Stimulated activated naive CD8-positive, alpha-beta T cell treated with anti-CD3 and anti-CD28 coated beads, Interleukin-15, Interleukin-2, amounts not matched to agents 100 U/mL and 50 U/mL, for 24 hours (primary cell): ENCODE results near the gene KIF26B.
A peak's percentile ranks its signal among the peaks of the same experiment; 100 is the strongest.

Source experiments
- ATAC-seq: fragments of 150-1000 bp; cut with Tn5 transposase; one replicate; pipeline ENCODE4 v1.10.0; 2021
- DNase-seq: peaks from one replicate; pipeline ENCODE4 v3.0.0; 2021

The KIF26B gene

GRCh38 chr1:245133995-245134715 is 20.6 kb upstream of the KIF26B start:
- DNase-seq (no peak), ATAC-seq (no peak)

GRCh38 chr1:245142171-245142798 is 12.5 kb upstream of the KIF26B start:
- DNase-seq (no peak), ATAC-seq (no peak)

DNA sequence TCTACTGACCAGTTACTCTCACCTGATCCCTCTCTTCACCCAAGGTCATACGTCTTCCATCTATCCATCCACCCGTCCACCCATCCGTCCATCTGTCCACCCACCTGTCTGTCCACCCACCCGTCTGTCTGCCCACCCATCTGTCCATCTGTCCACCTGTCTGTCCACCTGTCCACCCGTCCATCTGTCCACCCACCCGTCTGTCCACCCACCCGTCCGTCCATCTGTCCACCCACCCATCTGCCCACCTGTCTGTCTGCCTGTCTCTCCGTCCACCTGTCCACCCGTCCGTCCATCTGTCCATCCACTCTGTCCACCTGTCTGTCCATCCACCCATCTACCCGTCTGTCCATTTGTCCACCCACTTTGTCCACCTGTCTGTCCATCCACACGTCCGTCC is 11.8 kb upstream of the KIF26B start:
- ATAC-seq: no peak
- no peak for DNase-seq

GRCh38 chr1:245143849-245144248 is 10.9 kb upstream of the KIF26B start:
- ATAC-seq (no peak), DNase-seq (no peak)

GRCh38 chr1:245148069-245148468 is 6.7 kb upstream of the KIF26B start:
- no peak for ATAC-seq
- DNase-seq: no peak

- ATAC-seq (no peak), DNase-seq (no peak)
Measured at GRCh38 chr1:245148861-245149260, 5.9 kb upstream of the KIF26B start.

DNA sequence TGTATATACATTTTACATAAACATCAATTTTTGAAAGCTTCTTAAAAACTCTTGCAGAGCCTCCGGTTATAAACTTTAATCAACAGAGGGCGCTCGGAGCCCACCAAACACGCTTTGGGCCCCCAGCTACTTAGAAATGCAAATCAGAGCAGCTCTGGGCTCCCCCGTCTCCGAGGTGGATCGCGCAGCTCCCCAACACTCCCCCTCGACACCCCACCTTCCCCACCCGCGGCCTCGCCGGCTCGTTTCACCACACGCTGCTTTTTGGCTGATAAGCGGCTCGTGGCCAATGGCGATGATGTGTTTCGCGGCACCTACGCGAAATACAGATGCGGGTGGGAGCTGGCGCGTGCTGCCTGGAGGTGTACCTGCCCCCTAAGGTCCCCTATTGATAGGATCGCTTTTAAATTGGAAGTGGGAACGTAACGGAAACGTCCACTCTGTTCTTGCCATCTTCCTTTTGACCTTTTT is 1.7 kb upstream of the KIF26B start:
- ATAC-seq (peak; percentile 47), DNase-seq (peak; percentile 70)

DNA sequence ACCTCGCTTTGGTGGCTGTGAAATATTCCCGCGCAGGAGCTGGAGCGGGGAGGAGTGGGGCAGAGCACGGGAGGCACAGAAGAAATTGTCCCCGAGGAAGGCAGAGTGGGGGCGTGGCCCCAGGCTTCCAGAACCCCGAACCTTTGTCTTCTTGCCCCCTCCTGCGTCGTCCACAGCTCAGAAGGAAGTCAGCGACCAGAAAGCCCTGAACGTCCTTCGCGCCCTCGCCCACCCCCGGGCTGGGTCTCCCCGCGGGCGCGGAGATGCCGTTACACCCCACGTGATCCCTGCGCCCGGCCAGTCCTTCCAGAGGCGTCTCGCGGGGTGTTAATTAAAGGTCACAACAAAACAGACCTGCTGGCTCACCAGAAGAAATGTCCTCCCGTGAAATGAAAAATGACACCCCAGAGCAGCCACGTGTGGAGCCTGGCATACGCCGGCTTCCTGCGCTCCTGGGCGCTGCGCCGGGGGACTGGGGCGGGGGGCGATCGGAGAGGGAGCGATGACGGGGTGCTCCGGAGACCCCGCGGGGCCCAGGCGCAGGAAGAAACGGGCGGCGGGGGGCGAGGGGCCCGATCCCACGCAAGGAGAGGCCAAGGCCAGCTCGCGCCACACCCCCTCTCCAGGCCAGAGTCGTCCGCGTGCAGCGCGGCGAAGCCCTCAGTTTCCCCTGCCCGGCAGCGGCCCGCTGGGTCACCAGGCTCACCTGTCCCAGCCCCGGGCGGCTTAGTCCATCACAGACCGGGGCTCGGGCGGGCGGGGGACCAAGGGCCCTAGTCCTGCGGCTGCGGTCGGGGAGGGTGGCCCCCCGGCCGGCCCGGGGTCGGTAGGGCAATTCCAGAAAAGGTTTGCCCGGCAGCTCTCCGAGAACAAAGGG is 995 bp upstream of the KIF26B start:
- peak; percentile 18 for DNase-seq
- ATAC-seq: no peak

DNA sequence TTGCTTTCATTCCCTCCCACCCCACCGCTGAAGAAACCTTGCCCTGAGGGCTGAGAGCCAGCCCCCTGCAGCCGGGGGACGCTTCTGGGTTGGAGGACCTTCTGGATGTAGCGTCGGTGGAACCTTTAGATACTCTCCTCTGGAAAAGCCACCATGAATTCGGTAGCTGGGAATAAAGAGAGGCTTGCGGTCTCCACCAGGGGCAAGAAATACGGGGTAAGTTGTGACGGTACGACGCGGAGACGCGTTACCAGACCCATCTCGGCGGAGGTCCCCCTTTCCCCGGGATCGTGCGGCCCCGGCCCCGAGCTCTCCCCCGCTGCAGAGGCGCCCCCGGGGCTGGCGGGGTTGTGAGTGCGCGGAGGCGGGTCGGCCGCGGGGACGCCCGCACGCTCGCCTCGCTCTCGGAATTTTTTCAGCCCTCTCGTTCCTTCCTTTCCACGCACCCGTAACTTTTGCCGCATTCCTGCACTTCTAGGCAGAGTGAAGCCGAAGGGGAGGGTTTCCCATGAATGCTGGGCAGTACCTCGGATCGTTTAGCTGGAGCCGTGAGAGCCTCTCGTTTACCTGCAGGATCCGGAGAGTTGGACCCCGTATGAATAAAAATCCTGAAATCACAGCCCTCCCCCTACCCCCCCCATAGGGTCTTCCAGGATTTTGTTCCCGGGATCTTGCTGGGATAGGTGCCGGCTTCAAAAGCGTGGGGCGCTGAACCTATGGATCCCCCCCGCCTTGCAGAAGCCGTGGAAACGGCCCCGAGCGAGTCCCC is 671 bp downstream of the KIF26B start:
- DNase-seq (peak; percentile 9), ATAC-seq (no peak)

DNA sequence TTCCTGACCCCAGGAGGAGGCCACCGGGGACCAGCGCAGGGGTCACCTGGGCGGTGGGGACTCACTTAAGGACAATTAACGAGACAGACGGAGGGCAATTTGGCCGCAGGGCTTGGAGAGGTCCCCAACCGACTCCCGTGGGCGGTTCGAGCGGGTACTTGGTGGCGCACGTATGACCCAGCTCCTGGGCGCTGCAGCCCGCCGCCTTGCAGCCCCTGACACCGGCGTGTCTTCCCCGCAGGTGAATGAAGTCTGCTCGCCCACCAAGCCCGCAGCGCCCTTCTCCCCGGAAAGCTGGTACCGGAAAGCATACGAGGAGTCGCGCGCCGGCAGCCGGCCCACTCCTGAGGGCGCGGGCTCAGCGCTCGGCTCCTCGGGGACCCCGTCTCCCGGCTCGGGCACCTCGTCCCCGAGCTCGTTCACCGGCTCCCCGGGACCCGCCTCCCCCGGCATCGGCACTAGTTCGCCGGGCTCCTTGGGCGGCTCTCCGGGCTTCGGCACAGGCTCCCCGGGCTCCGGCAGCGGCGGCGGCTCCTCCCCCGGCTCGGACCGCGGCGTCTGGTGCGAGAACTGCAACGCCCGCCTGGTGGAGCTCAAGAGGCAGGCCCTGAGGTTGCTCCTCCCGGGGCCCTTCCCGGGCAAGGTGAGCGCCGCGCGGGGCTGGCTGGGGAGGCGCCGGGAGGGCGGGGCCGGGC is 1.4 kb downstream of the KIF26B start:
- DNase-seq (peak; percentile 87), ATAC-seq (peak; percentile 90)

DNA sequence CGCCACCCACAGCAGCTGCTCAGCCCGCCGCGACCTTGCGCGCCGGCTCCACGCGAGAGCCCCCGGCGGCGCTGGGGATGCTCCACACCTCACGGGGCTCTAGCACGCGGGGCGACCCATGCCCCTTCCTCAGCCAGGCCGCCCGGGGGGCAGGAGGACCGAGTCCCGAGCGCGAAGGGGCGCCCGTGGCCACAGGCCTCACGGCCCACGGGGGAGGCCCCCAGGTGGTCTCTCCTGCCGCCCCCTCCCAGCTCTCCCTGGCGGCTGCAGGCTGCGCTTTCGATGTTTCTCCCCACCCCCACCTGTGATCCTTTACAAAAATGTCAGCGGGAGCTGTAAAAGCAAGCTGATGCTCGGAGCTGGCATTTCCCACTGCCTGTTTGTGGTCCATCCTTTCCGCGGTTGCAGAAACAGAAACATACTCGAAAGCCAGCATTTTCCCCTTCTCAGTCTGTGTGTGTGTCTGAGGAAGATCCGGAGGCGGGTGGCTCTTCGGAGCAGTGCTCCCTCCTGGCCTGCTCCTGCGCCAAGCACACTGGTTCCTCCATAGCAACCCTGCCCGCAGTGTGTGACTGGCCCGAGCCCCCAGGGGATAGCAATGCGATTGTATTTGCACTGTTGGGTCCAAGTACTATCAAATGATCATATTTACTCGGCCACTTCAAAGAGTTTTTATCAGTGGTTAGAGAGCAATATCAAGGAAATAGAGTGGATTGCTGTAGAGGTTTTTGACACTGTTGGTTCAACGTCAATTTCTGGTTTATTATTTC is 2.1 kb downstream of the KIF26B start:
- peak; percentile 30 for ATAC-seq
- peak; percentile 27 for DNase-seq

DNA sequence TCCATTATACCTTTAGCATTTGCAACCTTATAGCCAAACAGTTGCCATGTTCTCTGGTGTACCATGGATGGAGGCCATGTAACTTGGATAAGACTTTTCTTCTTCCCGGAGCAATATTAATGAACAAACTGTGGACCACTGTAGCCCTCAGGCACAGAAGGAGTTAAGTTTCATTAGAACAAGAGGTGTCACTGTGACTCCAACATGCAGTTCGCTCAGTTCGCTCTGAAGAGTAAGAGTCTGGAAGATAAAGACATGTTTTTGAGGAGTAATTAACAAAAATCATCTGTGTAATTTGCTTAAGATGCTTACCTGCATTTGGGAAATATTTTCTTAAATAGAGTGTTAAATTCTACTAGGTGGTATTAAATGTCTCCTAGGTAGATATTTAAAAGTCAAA is 4.1 kb downstream of the KIF26B start:
- no peak for DNase-seq
- ATAC-seq: no peak

DNA sequence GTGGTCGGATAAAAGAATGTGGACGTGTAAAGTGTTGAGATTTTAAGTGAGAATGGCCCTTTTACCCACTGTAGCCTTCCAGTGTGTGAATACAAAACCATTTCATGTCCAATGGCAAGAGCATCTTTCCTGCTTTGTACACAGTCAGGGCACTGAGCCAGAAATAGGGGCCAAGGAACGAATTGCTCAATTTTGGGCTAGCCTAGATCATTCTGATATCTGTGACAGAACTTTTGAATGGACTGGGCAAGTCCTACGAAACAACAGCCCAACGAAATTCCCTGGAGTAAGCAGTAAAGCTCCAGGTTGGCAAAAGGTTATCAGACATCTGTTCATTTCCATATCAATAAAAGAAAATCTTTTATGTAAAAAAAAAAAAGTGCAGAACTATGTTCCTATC is 5.5 kb downstream of the KIF26B start:
- no peak for DNase-seq

DNA sequence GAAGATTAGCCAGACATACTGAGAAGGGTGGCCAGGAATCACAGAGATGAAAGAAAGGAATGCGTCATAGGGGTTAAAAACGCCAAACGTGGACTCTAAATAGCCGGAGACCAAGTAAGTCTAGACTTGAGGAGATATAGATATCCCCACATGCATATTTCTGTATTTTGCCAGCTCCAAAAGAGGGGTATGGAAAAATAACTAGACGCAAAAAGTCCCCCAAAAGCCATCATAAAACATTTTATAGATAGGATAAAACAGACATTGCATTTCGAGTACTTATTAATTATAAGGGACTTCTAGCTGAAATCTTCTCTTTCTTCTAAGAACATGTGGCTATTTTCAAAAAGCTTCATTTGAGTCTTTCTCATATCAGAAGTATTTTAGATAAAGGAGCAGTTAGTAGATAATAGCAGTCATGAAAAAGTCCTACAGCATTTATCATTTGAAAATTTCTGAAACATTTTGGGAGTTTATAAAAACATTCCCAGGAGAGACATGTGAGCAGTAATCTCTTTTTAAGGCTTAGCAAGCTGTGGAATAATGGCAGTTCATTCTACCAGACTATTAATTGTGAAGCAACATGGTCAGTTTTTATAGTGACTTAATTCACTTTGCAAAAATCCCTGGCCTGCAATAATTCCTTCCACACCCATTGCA is 6.1 kb downstream of the KIF26B start:
- DNase-seq (no peak), ATAC-seq (no peak)

More for the DNA sequence above, 5.5 kb downstream of the KIF26B start:
- ATAC-seq: no peak

GRCh38 chr1:245161866-245162265 is 7.1 kb downstream of the KIF26B start:
- DNase-seq: no peak
- ATAC-seq: no peak

GRCh38 chr1:245166471-245166885 is 11.7 kb downstream of the KIF26B start:
- ATAC-seq (no peak), DNase-seq (no peak)

DNA sequence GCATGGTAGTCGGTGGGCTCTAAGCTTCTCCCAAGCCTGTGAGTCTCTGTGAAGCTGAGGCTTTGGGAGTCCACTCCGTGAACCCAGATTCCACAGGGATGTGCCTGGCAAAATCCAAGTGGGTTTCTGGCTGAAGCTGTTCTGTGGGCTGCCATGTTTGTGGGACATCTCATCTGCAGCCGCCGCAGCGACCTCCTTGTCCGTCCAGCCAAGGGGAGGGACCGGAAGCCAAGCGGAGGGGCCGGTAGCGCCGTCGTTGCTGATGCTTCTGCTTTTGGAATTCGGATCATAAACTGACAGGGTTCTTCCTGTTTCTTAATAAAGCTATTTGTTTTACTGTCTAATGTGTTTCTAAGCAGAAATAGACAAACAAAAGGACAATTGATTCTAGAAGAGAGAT is 13.3 kb downstream of the KIF26B start:
- ATAC-seq (no peak), DNase-seq (no peak)

DNA sequence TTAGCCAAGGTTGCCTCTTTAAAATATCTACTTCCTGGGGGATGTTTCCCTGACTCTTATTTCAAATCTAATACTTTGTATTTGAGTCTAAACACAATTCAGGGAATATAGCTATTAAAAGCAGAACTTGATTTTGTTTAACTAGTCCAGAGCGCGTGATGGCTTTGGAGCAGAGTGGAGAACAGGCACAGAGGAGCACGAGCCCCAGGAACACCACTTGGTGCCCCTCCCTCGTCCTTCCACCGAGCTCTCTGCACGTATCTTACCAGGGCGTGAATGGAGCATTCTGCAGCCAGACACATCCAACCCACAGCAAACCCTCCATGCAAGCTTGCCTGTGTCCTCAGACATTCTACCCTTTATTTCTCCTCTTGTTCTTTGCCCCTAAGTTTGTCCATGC is 14.1 kb downstream of the KIF26B start:
- no peak for ATAC-seq
- no peak for DNase-seq

DNA sequence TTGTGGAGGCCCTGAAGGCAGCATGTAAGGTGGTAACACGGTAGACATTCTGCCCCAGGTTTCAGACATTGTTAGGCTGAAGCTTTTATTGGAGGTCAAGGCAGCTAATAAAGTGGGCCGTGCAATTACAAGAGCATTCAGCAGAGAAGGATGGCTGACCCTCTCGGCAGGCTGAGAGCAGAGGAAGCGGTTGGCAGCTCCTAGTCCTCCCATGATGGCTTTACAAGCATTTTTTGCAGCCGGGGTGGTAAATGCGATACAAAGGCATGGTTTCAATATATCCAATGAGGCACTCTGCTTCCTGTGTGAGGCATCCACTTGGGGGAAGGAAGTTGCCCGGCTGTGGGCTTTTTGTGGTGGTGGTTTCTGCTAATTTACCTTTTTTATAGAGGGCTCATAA is 14.6 kb downstream of the KIF26B start:
- no peak for DNase-seq
- no peak for ATAC-seq

DNA sequence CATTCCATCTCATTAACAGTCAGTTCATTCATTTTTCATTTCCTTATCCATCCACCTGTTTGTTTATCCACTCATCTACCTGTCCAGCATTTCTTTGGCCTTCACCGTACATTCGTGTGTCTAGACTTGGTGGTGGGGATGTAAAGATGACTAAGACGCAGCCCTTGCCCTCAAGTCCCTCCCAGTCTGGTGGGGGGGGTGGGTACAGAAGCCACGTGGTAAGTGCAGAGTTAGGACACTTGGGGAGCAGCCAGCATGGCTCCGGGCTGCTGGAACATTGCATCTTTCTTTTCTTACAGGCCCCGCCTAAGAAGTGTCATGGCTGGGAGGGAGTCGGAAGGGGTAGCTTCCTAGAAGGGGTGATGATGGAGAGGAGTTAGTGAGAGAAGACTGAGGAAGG is 17.2 kb downstream of the KIF26B start:
- no peak for DNase-seq
- ATAC-seq: no peak
